ENCODE measurements around the gene DNER.
"Not testable (repeated sequence)": the region's sequence is repeated elsewhere in the genome, so short reads cannot be mapped to it uniquely, and the experiment has no call there.

Gene DNER, protein sequence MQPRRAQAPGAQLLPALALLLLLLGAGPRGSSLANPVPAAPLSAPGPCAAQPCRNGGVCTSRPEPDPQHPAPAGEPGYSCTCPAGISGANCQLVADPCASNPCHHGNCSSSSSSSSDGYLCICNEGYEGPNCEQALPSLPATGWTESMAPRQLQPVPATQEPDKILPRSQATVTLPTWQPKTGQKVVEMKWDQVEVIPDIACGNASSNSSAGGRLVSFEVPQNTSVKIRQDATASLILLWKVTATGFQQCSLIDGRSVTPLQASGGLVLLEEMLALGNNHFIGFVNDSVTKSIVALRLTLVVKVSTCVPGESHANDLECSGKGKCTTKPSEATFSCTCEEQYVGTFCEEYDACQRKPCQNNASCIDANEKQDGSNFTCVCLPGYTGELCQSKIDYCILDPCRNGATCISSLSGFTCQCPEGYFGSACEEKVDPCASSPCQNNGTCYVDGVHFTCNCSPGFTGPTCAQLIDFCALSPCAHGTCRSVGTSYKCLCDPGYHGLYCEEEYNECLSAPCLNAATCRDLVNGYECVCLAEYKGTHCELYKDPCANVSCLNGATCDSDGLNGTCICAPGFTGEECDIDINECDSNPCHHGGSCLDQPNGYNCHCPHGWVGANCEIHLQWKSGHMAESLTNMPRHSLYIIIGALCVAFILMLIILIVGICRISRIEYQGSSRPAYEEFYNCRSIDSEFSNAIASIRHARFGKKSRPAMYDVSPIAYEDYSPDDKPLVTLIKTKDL

DNA sequence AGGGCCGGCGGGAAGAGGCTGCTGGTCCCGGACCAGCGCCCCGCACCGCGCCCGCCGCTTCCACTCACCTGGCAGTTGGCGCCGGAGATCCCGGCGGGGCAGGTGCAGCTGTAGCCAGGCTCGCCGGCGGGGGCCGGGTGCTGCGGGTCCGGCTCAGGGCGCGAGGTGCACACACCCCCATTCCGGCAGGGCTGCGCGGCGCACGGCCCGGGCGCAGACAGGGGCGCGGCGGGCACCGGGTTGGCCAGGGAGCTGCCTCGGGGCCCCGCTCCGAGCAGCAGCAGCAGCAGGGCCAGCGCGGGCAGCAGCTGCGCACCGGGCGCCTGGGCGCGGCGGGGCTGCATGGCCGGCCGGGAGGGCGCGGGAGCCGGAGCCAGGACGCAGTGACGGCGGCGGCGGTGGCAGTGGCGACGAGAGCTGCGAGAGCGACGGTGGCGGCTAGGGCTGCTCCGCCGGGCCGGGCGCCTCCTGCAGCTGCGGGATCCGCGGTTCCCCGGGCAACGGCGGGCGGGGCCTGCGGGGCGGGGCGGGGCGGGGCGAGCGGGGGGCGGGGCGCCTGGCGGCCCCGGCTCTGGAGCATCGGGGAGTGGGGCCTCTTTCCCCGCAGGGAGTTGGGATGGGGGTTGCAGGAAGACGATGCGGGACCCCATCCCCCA is at the start of gene DNER:
DNER (minus strand) TSS at position 476 of the 656 bp plus-strand sequence; CDS start at position 344, 132 bp downstream.
- peak; percentile 18 to 39 for DNase-seq

- no peak for DNase-seq
Measured at GRCh38 chr2:229761663-229762062, 47.3 kb upstream of the DNER start.

GRCh38 chr2:229757462-229757861 is 43.1 kb upstream of the DNER start:
- not testable (repeated sequence) for DNase-seq

DNA sequence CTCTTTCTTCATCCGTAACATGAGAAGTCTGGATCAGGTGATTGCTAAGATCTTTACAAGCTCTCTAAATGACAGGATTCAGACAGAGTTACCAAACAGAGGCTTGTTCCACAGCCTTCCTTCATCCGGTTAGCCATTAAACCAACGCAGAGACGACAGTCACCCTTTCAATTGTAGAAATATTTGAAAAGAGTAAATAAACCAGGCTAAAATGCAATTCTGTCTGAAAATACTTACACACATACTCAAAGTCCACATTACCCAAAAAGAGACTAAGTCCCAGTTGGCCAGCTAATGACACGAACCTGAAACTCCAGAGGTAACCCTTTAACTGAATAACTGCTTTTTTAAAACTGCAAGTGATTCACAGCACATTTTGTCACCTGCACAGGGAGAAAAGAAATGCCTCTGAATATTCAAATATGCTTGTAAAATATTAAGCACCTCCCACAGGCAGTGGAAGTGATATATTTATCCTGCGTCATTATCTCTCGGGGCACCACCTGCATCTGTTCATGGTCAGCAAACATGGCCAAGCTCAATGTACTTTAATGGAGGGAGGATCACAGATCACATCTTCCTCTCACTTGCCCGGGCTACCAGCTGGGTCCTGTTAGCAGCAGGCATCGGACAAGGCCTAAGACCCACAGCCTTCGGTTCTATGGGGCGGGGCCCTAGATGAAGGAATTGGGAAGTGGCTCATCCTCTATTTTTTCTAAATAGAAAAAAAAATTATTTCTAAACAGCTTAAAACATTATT is 38.8 kb upstream of the DNER start:
- DNase-seq: no peak

GRCh38 chr2:229749779-229750178 is 35.4 kb upstream of the DNER start:
- no peak for DNase-seq

DNA sequence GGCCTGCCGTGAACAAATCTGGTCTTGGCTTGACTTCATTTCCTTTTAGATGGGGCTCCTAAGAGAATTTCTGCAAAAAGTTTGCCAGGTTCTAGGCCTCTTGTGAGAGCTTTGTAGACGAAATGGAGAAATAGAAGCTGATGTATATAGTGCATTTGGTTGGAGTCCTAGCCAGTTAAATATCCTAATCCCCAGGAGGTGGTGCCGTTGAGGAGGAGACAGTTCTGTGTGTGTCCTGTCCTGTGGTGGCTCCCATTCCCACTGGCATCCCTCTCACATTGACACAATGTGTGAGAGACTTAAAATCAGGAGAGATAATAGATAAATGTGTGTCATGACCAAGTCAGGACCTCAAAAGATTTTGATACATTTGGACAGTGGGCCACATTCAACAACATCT is 34.6 kb upstream of the DNER start:
- no peak for DNase-seq

DNA sequence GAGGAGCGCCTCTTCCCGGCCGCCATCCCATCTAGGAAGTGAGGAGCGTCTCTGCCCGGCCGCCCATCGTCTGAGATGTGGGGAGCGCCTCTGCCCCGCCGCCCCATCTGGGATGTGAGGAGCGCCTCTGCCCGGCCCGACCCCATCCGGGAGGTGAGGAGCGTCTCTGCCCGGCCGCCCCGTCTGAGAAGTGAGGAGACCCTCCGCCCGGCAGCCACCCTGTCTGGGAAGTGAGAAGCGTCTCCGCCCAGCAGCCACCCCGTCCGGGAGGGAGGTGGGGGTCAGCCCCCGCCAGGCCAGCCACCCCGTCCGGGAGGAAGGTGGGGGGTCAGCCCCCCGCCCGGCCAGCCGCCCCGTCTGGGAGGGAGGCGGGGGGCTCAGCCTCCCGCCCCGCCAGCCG is 28.3 kb upstream of the DNER start:
- not testable (repeated sequence) for DNase-seq

DNA sequence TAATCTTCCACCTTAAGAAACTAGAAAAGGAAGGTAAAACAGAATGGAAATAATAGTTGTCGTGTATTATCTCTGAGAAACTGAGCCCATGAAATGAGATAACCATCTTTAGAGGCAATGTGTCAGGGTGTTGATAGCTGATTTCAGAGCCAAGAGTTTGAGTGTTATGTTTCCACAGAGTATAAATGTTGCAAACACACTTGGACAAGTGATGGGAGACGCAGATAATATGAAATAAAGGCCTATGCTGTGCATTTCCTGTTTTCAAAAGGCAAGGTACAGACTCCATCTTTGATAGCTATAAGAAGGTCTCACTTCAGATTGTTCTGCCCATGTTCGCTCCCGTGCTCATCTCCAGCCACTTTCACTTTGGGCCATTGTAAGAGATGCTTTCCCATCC is 25.9 kb upstream of the DNER start:
- DNase-seq: no peak

DNA sequence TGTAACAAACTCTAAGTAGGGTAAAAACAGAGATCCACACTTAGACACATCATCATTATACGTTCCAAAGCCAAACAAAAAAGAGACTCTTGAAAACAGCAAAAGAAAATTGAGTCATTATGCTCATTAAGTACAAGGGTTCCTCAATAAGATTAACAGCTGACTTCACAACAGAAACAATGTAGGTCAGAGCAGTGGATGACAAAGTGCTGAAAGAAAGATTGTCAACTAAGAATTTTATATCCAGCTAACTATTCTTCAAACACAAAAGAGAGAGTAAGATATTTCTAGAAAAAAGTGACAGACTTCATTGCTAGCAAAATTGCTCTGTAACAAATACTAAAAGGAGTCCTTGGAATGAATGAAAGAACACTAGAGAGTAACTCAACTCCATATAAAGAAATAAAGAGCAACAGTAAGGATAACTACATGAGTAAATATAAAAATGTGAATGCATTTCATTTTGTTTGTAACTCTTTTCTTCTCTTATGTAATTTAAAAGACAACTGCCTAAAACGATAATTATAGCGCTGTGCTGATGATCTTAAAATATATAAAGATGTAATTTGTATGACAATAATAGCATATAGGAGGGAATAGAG is 23.8 kb upstream of the DNER start:
- no peak for DNase-seq

DNA sequence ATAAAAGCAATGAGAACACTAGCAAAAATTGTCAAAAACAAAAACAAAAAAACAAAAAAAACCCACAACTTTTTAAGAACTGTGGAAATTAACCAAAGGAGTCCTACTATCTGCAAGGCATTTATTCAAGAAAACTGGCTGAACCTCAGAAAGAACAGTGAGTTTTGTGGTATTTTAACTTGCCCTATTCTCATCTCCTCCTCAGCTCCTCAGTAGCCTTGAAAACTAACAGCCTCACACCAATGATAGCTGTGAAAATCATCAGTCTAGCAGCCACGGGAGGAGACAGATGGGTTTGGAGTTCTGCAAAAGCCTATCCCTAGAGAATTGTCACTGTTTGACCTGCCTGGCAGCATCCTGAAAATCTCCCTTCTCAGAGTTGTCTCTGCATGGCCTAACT is 20.1 kb upstream of the DNER start:
- no peak for DNase-seq

DNA sequence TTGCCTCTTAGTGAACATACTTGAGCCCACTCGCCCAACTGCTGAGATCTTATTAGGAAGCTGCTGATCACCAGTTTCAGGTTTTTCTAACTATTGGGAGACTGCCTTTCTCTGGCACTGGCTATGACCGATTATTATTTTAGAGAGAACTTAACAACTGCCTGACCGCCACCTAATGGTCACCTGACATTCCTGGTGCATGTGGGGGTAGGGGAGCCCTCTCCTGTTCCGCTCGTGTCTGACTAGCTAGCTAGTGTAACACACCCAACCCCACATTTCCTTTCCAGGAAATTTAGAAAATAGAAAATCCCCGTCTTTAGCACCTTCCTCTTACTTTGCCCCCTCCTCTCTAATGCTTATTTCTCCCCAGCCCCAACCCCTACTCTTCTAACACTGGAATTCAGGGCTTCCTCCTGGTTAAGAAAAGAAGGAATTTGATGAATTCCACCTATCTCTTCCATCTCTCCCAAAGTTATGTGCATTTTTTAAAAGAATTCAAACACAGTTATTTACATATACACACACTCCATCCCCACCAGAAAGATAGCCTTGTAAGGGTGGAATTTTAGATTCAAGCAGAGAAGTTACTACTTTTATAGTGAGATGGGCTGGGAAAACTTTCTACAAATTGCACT is 19.4 kb upstream of the DNER start:
- DNase-seq: no peak

DNA sequence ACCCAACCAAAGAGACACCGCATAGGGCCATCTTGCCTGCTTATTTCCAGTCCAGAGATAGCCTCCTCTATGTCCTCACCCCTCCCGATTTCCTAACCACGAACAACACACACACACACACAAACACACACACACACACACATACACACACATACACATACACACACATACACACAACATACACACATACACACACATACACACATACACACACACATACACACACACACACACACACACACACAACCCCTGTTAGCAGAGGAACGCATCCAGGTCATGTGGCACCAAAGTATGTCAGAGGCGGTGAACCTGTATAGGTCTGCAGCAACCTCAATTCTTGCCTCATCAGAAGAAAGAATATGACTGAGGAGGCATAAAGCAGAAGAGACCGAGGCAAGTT is 18.5 kb upstream of the DNER start:
- no peak for DNase-seq

GRCh38 chr2:229731916-229732315 is 17.6 kb upstream of the DNER start:
- no peak for DNase-seq

GRCh38 chr2:229731363-229731762 is 17.0 kb upstream of the DNER start:
- DNase-seq: no peak

DNA sequence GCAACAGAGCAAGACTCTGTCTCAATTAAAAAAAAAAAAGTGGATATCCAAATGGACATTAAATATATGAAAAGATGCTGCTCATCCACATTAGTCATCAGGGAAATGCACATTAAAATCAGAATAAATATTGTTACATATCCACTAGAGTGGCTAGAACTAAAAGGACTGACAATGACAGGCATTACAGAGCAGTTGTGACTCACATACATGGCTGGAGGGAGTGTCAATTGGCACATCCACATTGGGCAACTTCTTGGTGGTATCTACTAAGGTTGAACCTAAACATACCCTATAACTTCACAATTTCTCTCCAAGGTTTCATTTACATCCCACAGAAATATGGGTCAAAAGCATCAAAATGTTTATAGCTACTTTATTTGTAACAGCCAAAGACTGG is 14.0 kb upstream of the DNER start:
- no peak for DNase-seq

GRCh38 chr2:229726643-229727042 is 12.3 kb upstream of the DNER start:
- DNase-seq: no peak

GRCh38 chr2:229725716-229726574 is 11.6 kb upstream of the DNER start:
- DNase-seq: no peak

DNA sequence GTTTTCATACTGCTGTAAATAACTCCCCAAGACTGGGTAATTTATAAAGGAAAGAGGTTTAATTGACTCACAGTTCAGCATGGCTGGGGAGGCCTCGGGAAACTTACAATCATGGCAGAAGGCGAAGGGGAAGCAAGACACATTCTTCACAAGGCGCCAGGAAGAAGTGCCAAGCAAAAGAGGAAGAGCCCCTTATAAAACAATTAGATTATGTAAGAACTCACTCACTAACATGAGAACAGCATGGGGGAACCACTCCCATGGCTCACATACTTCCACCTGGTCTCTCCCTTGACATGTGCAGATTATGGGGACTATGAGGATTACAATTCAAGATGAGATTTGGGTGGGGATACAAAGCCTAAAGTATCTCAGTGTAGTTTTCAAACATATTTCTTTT is 8.8 kb upstream of the DNER start:
- not testable (repeated sequence) for DNase-seq

DNA sequence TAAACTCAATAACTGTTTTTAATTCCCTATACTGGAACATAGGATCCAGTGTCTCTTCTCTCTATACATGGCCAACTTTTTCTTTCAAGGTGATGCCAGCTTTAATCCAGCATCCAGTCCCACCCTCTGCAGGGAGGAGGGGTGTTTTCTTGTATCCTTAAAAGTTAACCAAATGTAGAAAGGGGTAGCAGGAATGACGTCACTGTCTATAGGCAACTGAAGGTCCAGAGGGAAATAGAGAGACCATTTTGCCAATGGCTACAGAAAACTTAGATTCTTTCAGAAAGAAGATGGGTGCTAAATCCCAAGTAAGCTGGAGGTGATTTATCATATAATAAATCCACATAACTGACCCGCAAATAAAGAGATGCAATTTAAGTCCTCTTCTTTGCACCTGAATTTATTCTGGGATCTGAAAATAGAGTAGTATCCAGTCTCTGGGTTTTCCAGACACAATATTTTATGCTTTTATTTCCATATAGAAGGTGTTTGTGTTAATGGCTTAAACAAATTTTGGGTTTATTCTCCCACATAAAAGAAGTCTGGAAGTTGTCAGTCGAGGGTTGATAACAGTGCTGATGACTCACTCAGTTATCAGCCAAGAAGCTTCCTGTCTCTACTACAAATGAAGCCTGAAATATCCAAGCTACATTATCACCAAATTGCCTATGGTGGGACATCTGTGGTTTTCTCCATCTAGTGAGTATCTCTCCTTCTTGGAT is 5.7 kb upstream of the DNER start:
- no peak for DNase-seq

DNA sequence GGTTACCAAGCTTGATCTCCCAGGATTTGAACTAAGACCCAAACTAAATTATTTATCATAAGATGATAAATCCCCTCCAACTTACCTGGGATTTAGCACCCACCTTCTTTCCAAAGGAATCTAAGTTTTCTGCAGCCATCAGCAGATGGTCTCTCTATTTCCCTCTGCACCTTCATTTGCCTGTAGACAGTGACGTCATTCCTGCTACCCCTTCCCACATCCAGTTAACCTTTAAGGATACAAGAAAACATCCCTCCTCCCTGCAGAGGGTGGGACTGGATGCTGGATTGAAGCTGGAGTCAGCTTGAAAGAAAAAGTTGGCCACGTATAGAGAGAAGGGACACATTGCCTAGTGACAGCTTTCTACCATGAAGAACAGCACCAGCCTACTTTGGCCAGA is 3.7 kb upstream of the DNER start:
- DNase-seq: no peak

Measured in CD4-positive, alpha-beta T cell treated with Interleukin-1 beta for 1 hour (primary cell).